ENCODE data around the gene KRTAP9-8. TPM values are rescaled to one million over a fixed set of nuclear protein-coding genes. Genes with fewer than 3 reads are reported as not detected.

The KRTAP9-8 gene
- total RNA-seq, 4 donors from 2014 or later, result not detected

Small RNA genes within 50 kb of the gene (small RNA-seq; reads per million reads assigned to genes)
- gene KRTAP9-10P, result 0 reads per million in 2 donors

Other genes starting within 250 kb of the KRTAP9-8 start
- gene KRTAP3-3, start 243.8 kb upstream of the KRTAP9-8 start, total RNA-seq, result not detected
- gene KRTAP3-2, start 238.1 kb upstream of the KRTAP9-8 start, total RNA-seq, result not detected
- gene KRTAP3-1, start 228.9 kb upstream of the KRTAP9-8 start, total RNA-seq, result not detected
- gene KRTAP1-5, start 210.8 kb upstream of the KRTAP9-8 start, total RNA-seq, result not detected
- gene KRTAP1-4, start 207.8 kb upstream of the KRTAP9-8 start, total RNA-seq, result not detected
- not detected for gene KRTAP1-3, start 203.1 kb upstream of the KRTAP9-8 start, total RNA-seq
- gene KRTAP1-1, start 196.5 kb upstream of the KRTAP9-8 start, total RNA-seq, result not detected
- gene KRTAP2-1, start 190.7 kb upstream of the KRTAP9-8 start, total RNA-seq, result not detected
- gene KRTAP2-2, start 182.8 kb upstream of the KRTAP9-8 start, total RNA-seq, result not detected
- gene KRTAP2-3, start 177.9 kb upstream of the KRTAP9-8 start, total RNA-seq, result not detected
- not detected for gene KRTAP2-4, start 172.1 kb upstream of the KRTAP9-8 start, total RNA-seq
- gene KRTAP4-7, start 153.8 kb upstream of the KRTAP9-8 start, total RNA-seq, result not detected
- not detected for gene KRTAP4-8, start 139.9 kb upstream of the KRTAP9-8 start, total RNA-seq
- not detected for gene KRTAP4-16, start 135.8 kb upstream of the KRTAP9-8 start, total RNA-seq
- gene KRTAP4-9, start 132.6 kb upstream of the KRTAP9-8 start, total RNA-seq, result not detected
- gene KRTAP4-11, start 119.6 kb upstream of the KRTAP9-8 start, total RNA-seq, result not detected
- gene KRTAP4-12, start 113.8 kb upstream of the KRTAP9-8 start, total RNA-seq, result not detected
- not detected for gene KRTAP4-6, start 97.5 kb upstream of the KRTAP9-8 start, total RNA-seq
- gene KRTAP4-5, start 88.2 kb upstream of the KRTAP9-8 start, total RNA-seq, result not detected
- gene KRTAP4-4, start 77.3 kb upstream of the KRTAP9-8 start, total RNA-seq, result not detected
- not detected for gene KRTAP4-3, start 69.8 kb upstream of the KRTAP9-8 start, total RNA-seq
- gene KRTAP4-2, start 59.8 kb upstream of the KRTAP9-8 start, total RNA-seq, result not detected
- not detected for gene KRTAP4-1, start 53.1 kb upstream of the KRTAP9-8 start, total RNA-seq
- not detected for gene KRTAP9-1, start 48.1 kb upstream of the KRTAP9-8 start, total RNA-seq
- gene KRTAP9-2, start 11.4 kb upstream of the KRTAP9-8 start, total RNA-seq, result not detected
- not detected for gene KRTAP9-3, start 5.5 kb upstream of the KRTAP9-8 start, total RNA-seq
- not detected for gene KRTAP9-4, start 11.7 kb downstream of the KRTAP9-8 start, total RNA-seq
- not detected for gene KRTAP9-9, start 17.4 kb downstream of the KRTAP9-8 start, total RNA-seq
- not detected for gene KRTAP9-6, start 27.4 kb downstream of the KRTAP9-8 start, total RNA-seq
- not detected for gene KRTAP9-7, start 37.7 kb downstream of the KRTAP9-8 start, total RNA-seq
- gene KRTAP29-1, start 64.9 kb downstream of the KRTAP9-8 start, total RNA-seq, result not detected
- gene KRTAP16-1, start 71.3 kb downstream of the KRTAP9-8 start, total RNA-seq, result not detected
- gene KRTAP17-1, start 77.7 kb downstream of the KRTAP9-8 start, total RNA-seq, result not detected
- gene KRT33A, start 112.8 kb downstream of the KRTAP9-8 start, total RNA-seq, result not detected
- not detected for gene KRT33B, start 131.8 kb downstream of the KRTAP9-8 start, total RNA-seq
- gene KRT34, start 144.3 kb downstream of the KRTAP9-8 start, total RNA-seq, result not detected
- gene KRT31, start 159.6 kb downstream of the KRTAP9-8 start, total RNA-seq, result not detected
- not detected for gene KRT37, start 186.6 kb downstream of the KRTAP9-8 start, total RNA-seq
- gene KRT38, start 203.0 kb downstream of the KRTAP9-8 start, total RNA-seq, result not detected
- not detected for gene KRT32, start 229.4 kb downstream of the KRTAP9-8 start, total RNA-seq
- not detected for gene KRT35, start 243.2 kb downstream of the KRTAP9-8 start, total RNA-seq

Measured in Peyer's patch (tissue), 4 donors.